Spleen (tissue), 11 donors: ENCODE measurements around the gene ZC3H12D. TPM values are rescaled to one million over a fixed set of nuclear protein-coding genes. Genes with fewer than 3 reads are reported as not detected.
A peak's percentile ranks its signal among the peaks of the same experiment; 100 is the strongest.

Source experiments
- DNase-seq: peaks from one replicate; pipeline ENCODE4 v3.0.0-alpha.2; 2020
- H3K27ac ChIP-seq, 8 donors: fragments of 200-600 bp; sonication (generic) in 7 of 8; 1 replicate in 4 of 8; 2 replicates in 4 of 8; pipeline versions ENCODE4 v1.5.0 to v1.8.0; 2016 to 2021; ENCODE audit warnings: inconsistent platforms in 4 of 8, mild to moderate bottlenecking in 4 of 8, moderate library complexity in 1 of 8
- H3K27me3 ChIP-seq, 7 donors: fragments of 200-600 bp; sonication (generic) in 6 of 7; replicated peaks in 1 of 7; 1 replicate in 4 of 7; 2 replicates in 3 of 7; pipeline versions ENCODE4 v1.5.0 to v1.8.0; 2016 to 2021; ENCODE audit warnings: inconsistent platforms in 3 of 7, mild to moderate bottlenecking in 1 of 7
- H3K36me3 ChIP-seq, 6 donors: fragments of 200-600 bp; sonication (generic) in 5 of 6; 1 replicate in 4 of 6; 2 replicates in 2 of 6; pipeline versions ENCODE4 v1.5.0 to v1.8.0; 2016 to 2021; ENCODE audit warnings: inconsistent platforms in 2 of 6
- H3K4me1 ChIP-seq, 6 donors: fragments of 200-600 bp; sonication (generic) in 5 of 6; 1 replicate in 3 of 6; 2 replicates in 3 of 6; pipeline versions ENCODE4 v1.5.0 to v1.8.0; 2016 to 2021; ENCODE audit warnings: inconsistent platforms in 3 of 6
- H3K4me3 ChIP-seq, 8 donors: fragments of 200-600 bp; sonication (generic) in 7 of 8; 1 replicate in 4 of 8; 2 replicates in 4 of 8; pipeline versions ENCODE4 v1.5.0 to v1.8.0; 2016 to 2021; ENCODE audit warnings: inconsistent platforms in 4 of 8, mild to moderate bottlenecking in 4 of 8, moderate library complexity in 2 of 8
- H3K9me3 ChIP-seq, 8 donors: fragments of 200-600 bp; sonication (generic) in 7 of 8; 1 replicate in 4 of 8; 2 replicates in 4 of 8; pipeline versions ENCODE4 v1.5.0 to v1.8.0; 2016 to 2021; ENCODE audit warnings: inconsistent platforms in 4 of 8
- CTCF ChIP-seq, 11 experiments: fragments of 200-600 bp in 7 of 11; fragments of 450-650 bp in 4 of 11; sonication (generic) in 4 of 11; IDR thresholded peaks in 8 of 11; conservative IDR thresholded peaks in 3 of 11; 1 replicate in 7 of 11; 2 replicates in 4 of 11; pipeline versions ENCODE4 v1.4.0 to v1.8.0; 2016 to 2021; ENCODE audit warnings: antibody characterized with exemption in 11 of 11, inconsistent platforms in 4 of 11, mild to moderate bottlenecking in 1 of 11
- POLR2A ChIP-seq, 3 donors: fragments of 450-650 bp; IDR thresholded peaks; one replicate each; pipeline ENCODE4 v1.5.1; 2017; ENCODE audit warnings: antibody characterized with exemption in 3 of 3, mild to moderate bottlenecking in 1 of 3
- POLR2AphosphoS5 ChIP-seq, 3 donors: sonication (generic); formaldehyde crosslinking; IDR thresholded peaks; one replicate each; pipeline ENCODE4 v1.5.1; 2017; ENCODE audit warnings: antibody characterized with exemption in 3 of 3
- WGBS, 5 donors: extraction: QIAGEN DNeasy Blood & Tissue Kit in 3 of 5; methylation state at CpG; one replicate each; pipeline versions ENCODE4 v1.1.5 to v1.1.7; 2013 to 2018; 5-methylcytosine and 5-hydroxymethylcytosine counted together
- intact Hi-C: fragments of 100-400 bp; cut with DNase I; formaldehyde crosslinking; loops from one replicate; pipeline ENCODE4 v1.15.0; 2023; ENCODE audit warnings: low total_unique reads
- polyA plus RNA-seq, 3 donors: library from polyadenylated mRNA; stranded (reverse); fragments of 200-250 nt; gene quantifications; one replicate each; pipeline ENCODE4 v1.2.1, GENCODE V29; 2013
- total RNA-seq, 7 donors: library from RNA; depleted of rRNA in 3 of 7; stranded (reverse); fragments of >200 nt in 3 of 7; fragmentation: NEBNext Ultra II Directional in 4 of 7; extraction: Animal tissue kit (Norgen Biotek cat#: 25700) in 4 of 7; gene quantifications; one replicate each; pipeline versions ENCODE4 v1.1.0 to v1.2.1, GENCODE V29; 2016 to 2021
- donor health status: healthy with polysubstance abuse.
- donor health status: DM: no; HTN: no; CAD: no; lungs with moderate emphysema.
- donor health status: DM: no; HTN: no; CAD: no.
- donor health status: Bipolar disorder and iron deficiency.
- donor health status: healthy.
- donor health status: DM: no; HTN: no; CAD: no.
- donor health status: DM: yes; HTN: yes; CAD: no.

The ZC3H12D gene
- total and polyA plus RNA-seq, 10 donors = 15.2 to 38.4 (median 22.8) TPM

DNA sequence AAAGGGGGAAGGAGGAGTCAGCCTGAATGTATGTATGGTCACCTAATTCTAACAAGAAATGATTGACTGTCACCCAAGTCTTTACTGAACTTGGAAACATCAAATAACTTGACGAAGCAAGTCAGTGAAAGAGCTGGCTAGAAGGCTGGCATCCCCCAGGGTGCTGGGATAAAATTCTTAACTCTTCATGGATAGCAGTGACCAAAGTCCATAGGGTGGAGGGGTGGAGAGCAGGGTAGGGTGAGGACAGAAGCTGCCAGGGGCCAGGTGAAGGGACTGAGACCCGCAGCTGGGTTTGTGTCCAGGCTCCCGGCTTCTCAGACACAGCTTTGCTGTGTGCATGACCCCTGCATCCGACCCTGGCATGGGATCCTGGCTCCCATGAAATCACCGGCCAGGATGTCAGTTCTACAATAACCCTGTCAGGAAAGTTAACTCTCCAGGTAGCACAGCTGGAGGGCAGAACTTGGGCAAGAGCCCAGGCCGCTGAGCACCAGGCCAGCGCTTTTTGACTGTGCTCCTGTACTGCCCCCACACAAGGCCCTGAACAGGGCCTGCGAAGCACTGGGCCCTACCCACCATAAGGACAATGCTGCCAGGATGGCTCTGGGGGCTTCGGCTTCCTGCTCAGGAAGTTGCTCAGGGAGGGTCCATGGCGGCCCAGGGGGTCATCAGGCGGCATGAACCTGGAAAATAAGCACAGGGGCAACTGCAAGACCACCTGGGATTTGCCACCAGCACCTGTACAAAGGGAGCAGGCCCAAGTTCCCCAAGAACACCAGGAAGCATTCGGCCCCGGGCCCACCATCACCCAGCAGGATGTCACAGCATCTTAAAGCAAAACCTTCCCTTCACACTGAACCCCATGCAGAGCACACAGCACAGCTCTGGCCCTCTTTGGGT lies 32.5 kb downstream of the ZC3H12D start:
- H3K27ac ChIP-seq = no peak overlapping the region
- DNase-seq = peak; percentile 49
- H3K4me1 ChIP-seq = peaks cover 15 to 56% (median 35%) of the 10 kb centered on the region in 6 donors
- no peak overlapping the region for H3K4me3 ChIP-seq
- intact Hi-C loops = no loop called here
- WGBS, 5 donors = 93 to 98% (median 97%) methylated on average over 8 to 13 of the region's 13 CpGs
- peaks cover 0 to 20% (median 14%) of the 10 kb centered on the region in 7 donors for H3K27me3 ChIP-seq
- TF ChIP-seq CTCF (IDR thresholded peaks at IDR 0.05 in 8 of 11, conservative IDR thresholded peaks at IDR 0.05 in 3 of 11) = no peak
- TF ChIP-seq POLR2AphosphoS5 (IDR thresholded peaks at IDR 0.05) = no peak
- TF ChIP-seq POLR2A (IDR thresholded peaks at IDR 0.05) = no peak
- no peaks in the 10 kb centered on the region for H3K9me3 ChIP-seq
- H3K36me3 ChIP-seq = peaks cover 0 to 77% (median 23%) of the 10 kb centered on the region in 6 donors

DNA sequence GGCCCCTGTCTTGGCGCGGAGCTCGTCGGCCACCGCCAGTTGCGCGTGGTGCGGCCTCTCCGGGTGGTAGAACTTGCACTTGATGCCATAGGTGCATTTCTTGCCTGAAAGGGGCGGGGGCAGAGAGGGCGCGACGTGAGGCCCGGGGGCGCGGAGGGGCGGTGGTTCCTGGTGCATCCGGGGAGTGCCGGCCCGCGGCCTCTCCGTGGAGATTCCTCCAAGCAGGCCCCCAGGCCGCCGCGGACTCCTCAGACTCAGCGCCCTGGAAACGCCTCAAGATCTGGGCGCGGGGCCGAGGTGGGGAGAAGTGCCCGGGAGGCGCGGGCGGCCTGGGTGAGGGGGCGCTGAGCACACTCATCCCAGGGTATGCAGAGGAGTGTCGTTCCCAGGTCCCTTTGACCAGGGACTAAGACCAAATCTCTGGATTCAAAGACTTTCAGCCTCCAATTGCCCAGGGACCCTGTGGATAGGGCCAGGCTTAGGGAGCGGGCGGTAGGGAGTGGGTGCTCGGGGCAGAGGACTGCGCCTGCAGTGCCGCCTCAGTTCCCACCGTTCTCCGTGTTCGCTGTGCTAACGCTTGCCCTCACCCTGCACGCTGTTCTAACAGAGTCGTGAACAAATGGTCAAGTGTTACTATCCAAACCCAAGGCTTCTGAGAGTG lies 33.3 kb downstream of the ZC3H12D start:
- peaks cover 0 to 69% (median 17%) of the 10 kb centered on the region in 6 donors for H3K36me3 ChIP-seq
- TF ChIP-seq POLR2A (IDR thresholded peaks at IDR 0.05) = no peak
- TF ChIP-seq POLR2AphosphoS5 (IDR thresholded peaks at IDR 0.05) = peak in 1 of 3 donors; percentile 7
- 52 to 80% (median 60%) methylated on average over 25 to 47 of the region's 47 CpGs for WGBS, 5 donors
- peak; percentile 78 for DNase-seq
- no peaks in the 10 kb centered on the region for H3K9me3 ChIP-seq
- peaks cover 0 to 20% (median 14%) of the 10 kb centered on the region in 7 donors for H3K27me3 ChIP-seq
- H3K4me1 ChIP-seq = peaks cover 15 to 56% (median 34%) of the 10 kb centered on the region in 6 donors
- intact Hi-C loops = no loop called here
- H3K4me3 ChIP-seq = peak overlapping the region in 6 of 8 donors; percentile 21 to 63 (median 38)
- H3K27ac ChIP-seq = peak overlapping the region in 2 of 8 donors; percentile 26 to 39

GRCh38 chr6:149450679-149451375 lies 34.0 kb downstream of the ZC3H12D start:
- 17 to 28% (median 23%) methylated on average over 52 to 89 of the region's 89 CpGs for WGBS, 5 donors
- H3K36me3 ChIP-seq = peaks cover 0 to 63% (median 14%) of the 10 kb centered on the region in 6 donors
- H3K4me3 ChIP-seq = peak overlapping the region; percentile 12 to 63 (median 31)
- H3K27ac ChIP-seq = peak overlapping the region in 2 of 8 donors; percentile 26 to 39
- TF ChIP-seq POLR2AphosphoS5 (IDR thresholded peaks at IDR 0.05) = peak in 2 of 3 donors; percentile 47 to 68
- no peak for TF ChIP-seq CTCF (IDR thresholded peaks at IDR 0.05 in 8 of 11, conservative IDR thresholded peaks at IDR 0.05 in 3 of 11)
- peak; percentile 78 for DNase-seq
- H3K4me1 ChIP-seq = peaks cover 15 to 56% (median 34%) of the 10 kb centered on the region in 6 donors
- H3K27me3 ChIP-seq = peaks cover 0 to 20% (median 14%) of the 10 kb centered on the region in 7 donors
- no peaks in the 10 kb centered on the region for H3K9me3 ChIP-seq
- intact Hi-C loops = no loop called here
